Stimulated activated CD4-positive, alpha-beta T cell treated with anti-CD3 and anti-CD28 coated beads, Interleukin-1b, Interleukin-23, amount 100 ng/mL, for 4 hours (primary cell): ENCODE measurements around the gene RTN3.
"Not testable (repeated sequence)": the region's sequence is repeated elsewhere in the genome, so short reads cannot be mapped to it uniquely, and the experiment has no call there.

ENCODE experiments used
- DNase-seq, 2 donors: peaks; one replicate each; pipeline ENCODE4 v3.0.0-alpha.2; 2020; ENCODE audit warnings: low read depth in 2 of 2

The RTN3 gene

GRCh38 chr11:63768237-63769041, 87.1 kb downstream of the RTN3 start, which contains the start of gene ZFTA:
TSS of gene ZFTA (minus strand) at chr11:63768775. CDS start at chr11:63768622, 153 bp downstream.
- peak; percentile 51 to 66 for DNase-seq

DNA sequence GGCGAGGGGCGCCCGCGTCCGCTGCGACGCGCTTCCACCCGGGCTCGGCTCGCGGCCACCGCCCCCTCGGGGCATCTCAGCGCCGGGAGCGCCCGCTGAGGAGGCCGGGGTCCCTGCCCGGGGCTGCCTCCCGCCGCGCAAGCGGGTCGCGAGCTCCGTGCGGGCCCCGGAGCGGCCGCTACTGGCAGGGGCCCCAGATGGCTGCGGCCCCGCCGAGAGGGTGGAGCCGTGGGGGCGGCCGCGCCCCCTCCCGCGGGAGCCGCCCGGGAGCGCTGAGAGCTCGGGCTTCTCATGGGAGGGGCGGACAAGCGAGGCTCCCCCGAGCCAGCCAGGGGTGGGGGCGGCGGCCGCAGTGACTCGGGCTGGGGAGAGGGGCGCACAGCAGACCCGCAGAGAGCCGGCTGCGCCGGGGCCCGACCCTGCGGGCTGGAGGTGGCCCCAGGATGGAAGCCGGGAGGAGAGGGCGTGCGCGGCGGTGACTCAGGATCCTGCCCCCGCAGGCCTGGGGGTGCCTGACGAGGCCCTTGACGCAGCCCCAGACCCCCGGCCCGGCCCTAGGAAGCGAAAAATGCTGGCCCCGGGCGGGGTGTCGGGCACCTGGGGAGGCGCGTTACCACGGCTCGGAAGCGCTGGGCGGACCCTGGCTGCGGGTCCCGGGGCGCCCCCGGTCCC, 87.9 kb downstream of the RTN3 start:
- DNase-seq = peak in 1 of 2 donors; percentile 37

DNA sequence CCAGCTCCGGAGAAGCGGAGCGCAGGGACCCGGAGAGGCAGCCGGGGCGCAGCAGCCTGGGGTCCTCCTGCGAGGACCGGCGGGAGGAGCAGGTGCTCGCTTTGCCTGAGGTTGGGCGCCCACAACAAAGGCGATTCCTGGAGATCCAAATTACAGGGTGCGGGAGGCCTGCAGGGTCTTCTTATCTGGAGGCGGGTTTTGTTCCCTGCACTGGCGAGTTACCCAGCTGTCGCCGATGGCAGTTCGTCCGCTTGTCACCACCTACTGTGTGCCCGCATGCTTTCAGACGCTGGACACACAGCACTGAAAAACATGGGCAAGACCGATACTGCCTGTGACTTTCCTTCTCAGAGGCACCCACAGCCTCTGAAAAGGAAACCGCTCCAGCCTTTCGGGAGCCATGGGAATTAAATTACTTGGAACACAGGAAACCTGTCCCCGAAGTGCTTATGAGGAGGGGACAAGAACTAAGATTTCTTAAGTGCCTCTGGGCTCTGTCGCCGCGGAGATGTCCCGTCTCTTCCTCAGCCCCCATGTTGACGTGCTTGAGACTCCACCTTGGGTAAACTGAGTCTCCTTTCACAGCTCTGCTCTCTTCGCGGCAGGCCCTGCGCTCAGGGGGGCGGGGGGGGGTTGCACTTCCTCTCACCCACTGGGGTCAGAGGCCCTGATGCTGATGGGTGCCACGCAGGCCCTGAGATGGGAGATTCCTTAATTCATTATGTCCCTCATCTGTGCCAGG, 88.6 kb downstream of the RTN3 start:
- DNase-seq = no peak

DNA sequence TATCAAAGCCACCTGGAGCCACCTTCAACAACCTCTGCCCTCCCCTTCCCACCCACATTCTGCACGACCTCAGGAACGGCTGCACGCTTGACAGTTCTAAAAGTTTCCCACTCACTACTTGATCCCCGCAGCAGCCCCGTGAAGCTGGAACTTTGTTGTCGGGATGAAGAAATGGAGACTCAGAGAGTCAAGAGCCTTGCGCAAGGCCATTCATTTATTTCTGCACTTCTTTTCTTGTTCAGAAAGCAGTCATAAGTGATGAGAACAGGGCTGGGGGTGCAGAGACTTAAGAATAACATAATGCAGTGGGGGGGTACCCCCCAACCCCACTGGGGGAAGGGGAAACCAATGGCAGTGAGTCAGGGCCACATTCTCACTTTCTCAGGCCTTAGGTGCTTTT, 89.5 kb downstream of the RTN3 start:
- DNase-seq = no peak

- not testable (repeated sequence) for DNase-seq
Measured at GRCh38 chr11:63771741-63772318, 90.5 kb downstream of the RTN3 start.

- no peak for DNase-seq
Measured at GRCh38 chr11:63775191-63775590, 93.9 kb downstream of the RTN3 start.

DNA sequence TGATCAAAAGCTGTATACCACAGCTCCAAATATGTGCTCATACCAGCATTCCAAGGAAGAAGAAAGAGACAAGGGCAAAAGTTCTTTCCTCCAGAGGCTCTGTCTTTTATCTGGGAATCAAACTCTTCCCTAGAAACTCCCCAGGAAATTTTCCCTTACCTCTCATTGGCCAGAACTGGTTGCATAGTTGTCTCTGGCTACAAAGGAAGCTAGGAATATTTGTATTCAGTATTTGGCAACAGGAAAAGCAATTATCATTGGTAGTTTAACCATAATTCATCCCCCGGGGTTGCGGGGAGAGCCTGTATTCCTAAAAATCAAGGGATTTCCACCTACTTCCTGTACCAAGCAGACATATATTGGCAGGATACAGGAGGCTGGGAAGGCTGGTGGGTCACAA, 97.7 kb downstream of the RTN3 start:
- DNase-seq = no peak

GRCh38 chr11:63782749-63783148, 101.4 kb downstream of the RTN3 start:
- no peak for DNase-seq

DNA sequence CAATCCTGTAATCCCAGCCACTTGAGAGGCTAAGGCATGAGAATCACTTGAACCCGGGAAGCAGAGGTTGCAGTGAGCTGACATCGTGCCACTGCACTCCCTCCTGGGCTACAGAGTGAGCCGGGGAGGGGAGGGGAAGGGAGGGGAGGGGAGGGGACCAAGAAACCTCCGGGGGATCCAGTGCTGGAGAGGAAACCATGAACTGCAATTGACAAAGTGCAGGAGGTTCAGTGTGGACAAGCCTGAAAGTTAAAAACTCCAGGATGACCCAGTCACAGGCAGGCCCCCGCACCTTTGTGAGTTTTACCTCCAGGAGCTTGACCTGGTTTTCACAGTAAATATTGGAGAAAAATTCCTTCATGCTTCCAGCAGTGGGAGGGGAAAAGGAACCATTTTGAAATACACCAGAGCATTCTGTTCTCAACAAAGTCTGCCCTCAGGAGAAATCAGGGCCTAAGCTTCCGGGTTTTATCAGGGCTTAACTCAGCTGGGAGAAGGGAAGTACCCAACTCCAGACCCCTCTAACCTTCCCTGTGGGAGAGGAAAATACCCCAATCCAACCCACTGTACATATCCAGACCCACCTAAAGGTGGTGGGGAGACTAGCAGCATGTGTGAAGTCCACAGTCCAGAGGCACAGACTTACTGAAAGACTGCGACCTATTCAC, 102.8 kb downstream of the RTN3 start:
- no peak for DNase-seq

GRCh38 chr11:63785823-63786222, 104.5 kb downstream of the RTN3 start:
- DNase-seq = no peak

DNA sequence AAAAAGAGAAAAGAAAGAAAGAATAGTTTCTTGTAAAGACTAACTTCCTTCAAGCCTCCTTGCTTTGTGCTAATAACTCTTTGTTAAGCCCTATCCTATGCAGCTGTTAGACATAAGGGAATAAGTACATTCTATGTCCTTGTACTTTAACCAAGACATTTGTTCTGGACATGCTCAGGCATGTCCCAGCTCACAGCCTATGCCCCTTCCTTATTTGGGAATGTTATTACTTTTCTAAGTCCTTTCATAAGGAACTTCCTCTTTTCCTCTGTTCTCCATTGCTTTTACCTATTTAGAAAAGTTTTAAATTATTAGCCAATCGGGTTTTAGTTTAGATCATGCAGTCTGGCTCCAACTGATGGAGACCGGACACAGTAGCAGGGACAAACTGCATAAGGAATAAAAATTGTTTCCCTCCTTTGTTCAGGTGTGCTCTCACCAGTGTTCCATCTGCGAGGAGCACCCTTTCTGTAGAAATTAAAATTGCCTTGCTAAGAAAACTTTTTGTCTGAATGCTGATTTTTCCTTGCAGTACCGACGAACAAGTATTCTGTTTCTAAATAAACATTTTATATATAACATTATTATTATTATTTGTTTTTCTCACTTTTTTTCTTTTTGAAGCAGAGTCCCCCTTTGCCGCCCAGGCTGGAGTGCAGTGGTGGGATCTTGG, 110.3 kb downstream of the RTN3 start:
- DNase-seq = no peak

DNA sequence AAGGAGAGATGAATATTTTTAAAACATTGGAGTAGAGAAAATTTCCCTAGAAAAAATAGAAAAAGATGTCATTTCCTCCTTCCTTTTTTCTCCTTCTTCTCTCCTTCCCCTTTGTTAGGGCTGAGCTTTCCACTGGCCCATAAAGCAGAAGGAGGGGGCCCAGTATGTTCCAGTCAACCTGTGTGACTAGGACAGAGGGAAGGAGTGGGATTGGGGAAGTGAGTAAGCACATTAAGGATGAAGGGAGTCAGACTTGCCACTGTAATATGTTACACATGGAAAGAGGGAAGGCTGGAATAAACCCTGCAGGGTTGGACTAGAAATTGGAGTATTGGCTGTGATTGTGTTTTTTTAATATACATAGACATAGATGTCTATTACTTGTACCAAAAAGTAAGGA, 111.9 kb downstream of the RTN3 start:
- DNase-seq = no peak

DNA sequence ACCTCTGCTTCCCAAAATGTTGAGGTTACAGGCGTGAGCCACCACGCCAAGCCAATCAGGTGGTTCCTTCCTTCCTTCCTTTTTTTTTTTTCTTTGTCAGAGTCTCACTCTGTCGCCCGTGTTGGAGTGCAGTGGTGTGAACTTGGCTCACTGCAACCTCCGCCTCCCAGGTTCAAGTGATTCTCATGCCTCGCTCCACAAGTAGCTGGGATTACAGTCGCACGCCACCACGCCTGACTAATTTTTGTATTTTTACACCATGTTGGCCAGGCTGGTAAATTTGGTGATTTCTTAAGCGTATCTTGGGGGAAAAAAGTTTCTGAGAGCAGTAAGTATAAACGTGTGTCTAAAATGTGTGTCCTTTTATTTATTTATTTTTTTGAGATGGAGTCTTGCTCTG, 113.8 kb downstream of the RTN3 start:
- DNase-seq = no peak

DNA sequence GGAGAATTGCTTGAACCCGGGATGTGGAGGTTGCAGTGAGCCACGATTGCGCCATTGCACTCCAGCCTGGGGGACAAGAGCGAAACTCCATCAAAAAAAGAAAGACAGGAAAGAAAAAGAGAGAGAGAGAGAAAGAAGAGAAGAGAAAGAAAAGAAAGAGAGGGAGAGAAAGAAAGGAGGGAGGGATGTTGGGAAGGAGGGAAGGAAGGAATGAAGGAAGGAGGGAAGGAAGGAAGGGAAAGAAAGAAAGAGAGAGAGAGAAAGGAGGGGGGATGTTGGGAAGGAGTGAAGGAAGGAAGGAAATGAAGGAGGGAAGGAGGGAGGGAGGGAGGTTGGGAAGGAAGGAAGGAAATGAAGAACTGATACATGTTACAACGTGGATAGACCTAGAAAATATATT, 119.6 kb downstream of the RTN3 start:
- no peak for DNase-seq

DNA sequence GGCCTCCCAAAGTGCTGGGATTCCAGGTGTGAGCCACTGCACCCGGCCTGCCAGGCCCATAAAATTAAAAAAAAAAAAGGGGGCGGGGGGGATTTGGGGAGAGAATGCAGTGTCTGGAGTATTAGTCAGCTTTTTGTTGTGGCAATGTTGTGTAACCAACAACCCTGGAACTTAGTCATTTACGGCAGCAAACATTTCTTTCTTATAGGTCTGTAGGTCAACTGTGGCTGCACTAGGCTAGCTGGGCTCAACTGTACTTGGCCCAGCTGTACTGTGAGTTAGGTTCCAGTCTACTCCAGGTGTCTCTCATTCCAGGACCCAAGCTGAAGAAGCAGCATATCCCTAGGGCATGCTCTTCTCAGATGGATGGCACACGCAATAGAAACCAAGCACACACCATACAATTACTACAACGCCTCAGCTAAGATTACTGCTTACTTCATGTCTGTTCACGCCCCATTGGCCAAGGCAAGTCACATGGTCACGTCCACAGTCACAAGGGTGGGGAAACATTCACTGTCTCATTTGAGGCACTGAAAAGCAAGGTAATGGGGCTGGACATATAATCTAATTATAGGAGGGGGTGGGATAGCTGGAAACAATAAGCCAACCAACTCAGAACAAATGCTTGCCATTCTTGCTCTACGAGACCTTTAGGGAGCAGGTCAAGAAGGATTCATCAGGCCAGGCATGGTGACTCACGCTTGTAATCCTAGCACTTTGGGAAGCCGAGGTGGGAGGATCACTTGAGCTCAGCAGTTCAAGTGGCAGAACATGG, 121.5 kb downstream of the RTN3 start:
- no peak for DNase-seq

DNA sequence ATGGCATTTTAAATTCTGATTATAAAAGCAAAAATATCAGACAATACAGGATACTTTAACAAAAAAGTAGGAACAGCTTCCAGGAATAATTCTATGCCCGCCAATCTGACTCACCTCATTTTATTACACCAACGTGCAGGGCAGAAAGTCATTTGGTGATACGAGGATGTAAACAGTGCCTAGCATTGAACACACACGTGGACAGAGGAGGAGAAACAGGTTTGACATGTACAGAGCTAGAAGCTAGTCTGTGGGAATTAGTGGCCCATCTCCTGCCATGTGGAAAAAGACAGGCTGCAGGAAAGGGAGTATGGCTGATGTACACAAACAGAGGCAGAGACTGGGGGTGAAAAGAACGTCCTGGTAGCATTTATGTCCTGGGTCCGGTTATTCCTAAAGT, 123.0 kb downstream of the RTN3 start:
- DNase-seq = no peak

DNA sequence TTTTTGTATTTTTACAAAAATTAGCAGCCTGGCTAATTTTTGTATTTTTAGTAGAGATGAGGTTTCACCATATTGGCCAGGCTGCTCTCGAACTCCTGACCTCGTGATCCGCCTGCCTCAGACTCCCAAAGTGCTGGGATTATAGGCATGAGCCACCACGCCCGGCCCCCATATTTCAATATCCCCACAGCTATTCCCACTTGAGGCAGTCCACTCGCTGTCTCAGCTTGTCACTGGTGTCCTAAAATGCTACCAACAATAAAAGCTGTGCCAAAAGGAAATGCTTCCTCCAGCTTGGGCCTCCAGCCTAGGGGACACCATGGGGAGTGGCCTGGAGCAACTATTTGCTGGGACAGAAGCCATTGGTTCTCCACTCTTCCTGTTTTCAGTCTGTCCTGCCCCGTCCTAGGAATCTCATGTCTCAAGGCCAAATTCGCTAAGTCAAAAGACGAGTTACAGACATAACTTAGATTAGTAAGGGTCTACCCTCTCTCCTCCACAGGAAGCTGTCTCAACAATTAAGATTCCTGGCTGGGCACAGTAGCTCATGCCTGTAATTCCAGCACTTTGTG, 124.6 kb downstream of the RTN3 start:
- no peak for DNase-seq
